GM19035 (cell line): ENCODE results near the gene VTN.

Experiments used
- ATAC-seq: cut with Tn5 transposase; IDR thresholded peaks from one replicate; pipeline ENCODE4 v1.9.1; 2021; ENCODE audit not compliant: unreplicated experiment

Gene VTN

GRCh38 chr17:28325211-28325610 is 44.9 kb downstream of the VTN start:
- ATAC-seq: no peak

DNA sequence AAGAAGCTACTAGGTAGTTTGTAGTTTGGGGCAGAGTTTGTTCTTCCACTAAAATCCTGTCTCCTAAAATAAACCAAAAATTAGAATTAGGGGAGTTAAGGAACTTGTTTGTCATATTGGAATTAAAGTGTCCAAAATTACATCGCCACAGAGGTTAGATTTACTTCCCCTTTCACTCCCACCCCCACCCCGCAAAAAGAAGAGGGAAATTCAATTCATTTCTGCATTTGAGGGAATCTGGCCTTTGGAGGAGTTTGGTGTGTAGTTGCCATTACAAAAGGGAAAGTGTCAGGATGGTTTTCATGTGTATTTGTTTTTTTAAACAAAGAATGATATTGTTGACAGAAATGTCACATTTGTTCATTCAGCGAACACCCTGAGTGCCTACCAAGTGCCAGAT is 45.3 kb downstream of the VTN start:
- no peak for ATAC-seq

- ATAC-seq: no peak
Observed at GRCh38 chr17:28324267-28324745, 45.8 kb downstream of the VTN start.

DNA sequence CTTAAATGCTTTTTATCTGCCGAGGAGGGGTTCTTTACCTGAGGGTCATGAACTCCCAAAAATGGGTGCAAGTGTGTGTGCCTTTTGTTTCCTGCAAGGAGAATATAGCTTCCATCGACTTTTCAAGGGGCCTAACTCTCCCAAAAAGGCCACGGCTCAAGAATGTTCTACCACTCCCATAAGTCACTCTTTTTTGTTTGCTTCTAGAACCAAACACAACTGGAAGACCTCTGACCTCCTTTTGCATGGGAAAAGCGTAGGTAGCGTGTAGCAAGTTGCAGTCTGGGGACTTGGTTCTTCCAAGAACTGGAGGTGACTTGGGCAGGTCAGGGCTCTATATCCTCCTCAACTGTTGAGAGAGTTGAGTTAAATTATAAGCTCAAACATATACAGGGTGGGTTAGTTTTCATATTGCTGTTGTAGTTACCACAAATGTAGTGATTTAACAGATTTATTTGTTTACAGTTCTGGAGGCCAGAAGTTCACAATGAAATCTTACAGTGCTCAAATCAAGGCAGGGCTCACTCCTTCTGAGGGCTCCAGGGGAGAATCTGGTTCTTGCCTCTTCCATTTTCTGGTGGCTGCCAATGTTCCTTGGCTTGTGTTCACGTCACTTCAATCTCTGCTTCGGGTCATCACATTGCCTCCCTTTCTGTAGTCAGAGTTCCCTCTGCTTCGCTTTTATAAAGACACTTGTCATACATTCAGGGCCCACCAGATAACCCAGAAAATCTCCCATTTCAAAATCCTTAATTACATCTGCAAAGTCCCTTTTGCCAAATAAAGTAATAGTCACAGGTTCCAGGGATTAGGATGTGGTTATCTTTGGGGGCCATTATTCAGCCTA is 49.7 kb downstream of the VTN start:
- ATAC-seq: no peak

DNA sequence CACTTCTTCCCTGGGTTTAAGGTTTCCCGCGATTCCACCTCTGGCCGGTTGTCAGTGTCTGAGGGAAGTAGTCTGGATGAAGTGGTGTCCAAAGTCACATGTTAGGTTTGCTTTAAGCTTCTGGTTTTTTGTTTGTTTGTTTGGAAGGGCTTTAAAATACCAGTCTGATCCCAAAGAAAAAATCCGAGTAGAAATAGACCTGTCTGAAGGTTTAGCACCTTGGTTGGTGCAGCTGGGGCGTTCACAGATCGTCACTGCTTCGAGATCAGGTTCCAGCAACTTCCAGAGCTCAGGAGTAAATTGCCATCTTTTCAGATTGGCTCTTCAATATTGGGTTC is 50.5 kb downstream of the VTN start:
- ATAC-seq: no peak

- peak; percentile 95 for ATAC-seq
Observed at GRCh38 chr17:28318759-28319597, 51.1 kb downstream of the VTN start, which contains the start of gene TMEM97. TMEM97 (plus strand) TSS chr17:28319200; CDS start chr17:28319240, 40 bp downstream.

DNA sequence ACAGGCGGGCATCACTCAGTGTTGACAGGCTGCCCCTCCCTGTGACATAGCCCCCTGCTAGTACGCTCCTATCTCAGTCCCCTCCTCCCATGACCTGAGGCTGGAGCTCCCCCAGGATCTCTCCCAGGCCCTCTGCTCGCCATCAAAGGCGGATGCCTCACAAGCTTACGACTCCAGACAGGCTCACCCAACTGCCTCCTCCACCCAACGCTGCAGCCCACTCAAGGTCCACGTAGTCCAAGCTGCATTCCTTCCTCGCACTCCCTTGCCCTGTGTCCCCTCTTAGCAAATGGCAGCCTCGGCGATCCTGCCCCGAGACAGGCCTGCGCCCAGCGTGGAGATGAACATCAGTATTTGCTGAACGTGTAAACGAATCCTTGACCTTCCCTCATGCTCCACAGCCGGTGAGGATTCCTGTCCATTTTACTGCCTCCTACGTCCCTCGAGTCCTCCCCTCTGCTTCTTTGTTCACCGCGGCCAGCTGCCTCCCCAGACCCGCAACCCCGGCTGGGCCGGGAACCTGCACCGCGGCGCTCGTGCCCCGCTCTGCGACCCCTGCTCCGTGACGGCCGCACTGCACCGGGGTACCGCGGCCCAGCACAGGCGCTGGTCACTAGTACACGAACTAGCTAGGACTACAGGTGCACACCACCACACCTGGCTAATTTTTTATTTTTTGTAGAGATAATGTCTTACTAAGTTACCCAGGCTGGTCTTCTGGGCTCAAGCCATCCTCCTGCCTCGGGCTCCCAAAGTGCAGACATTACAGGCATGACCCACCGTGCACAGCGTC is 51.9 kb downstream of the VTN start:
- peak; percentile 6 for ATAC-seq
